ENCODE measurements around the gene MED28.

MED28 gene

GRCh38 chr4:17616283-17616682, 1.8 kb downstream of the MED28 start:
- Histone ChIP-seq H3K9me2 (replicated peaks; ENCODE audit: low read depth, low read length) (no peaks in the 10 kb centered on the region), H3K9ac (ENCODE audit: low read depth, low read length, poor library complexity, severe bottlenecking) (peak overlapping the region; percentile 69), H3K36me3 (ENCODE audit: insufficient read depth, low read length) (peaks cover 17% of the 10 kb centered on the region), H2AFZ (ENCODE audit: low read length) (no peak overlapping the region), H3K27me3 (ENCODE audit: insufficient read depth, low read length, poor library complexity, severe bottlenecking) (no peaks in the 10 kb centered on the region), H4K20me1 (ENCODE audit: insufficient read depth, low read length, poor library complexity, severe bottlenecking) (peaks cover 57% of the 10 kb centered on the region), H3K4me1 (ENCODE audit: insufficient read depth, low read length, poor library complexity, severe bottlenecking) (peaks cover 46% of the 10 kb centered on the region), H3K9me3 (ENCODE audit: insufficient read depth, low read depth, low read length) (no peaks in the 10 kb centered on the region), H3K4me3 (ENCODE audit: low read length, poor library complexity, severe bottlenecking) (peak overlapping the region; percentile 92), H3F3A (ENCODE audit: low read depth) (no peaks in the 10 kb centered on the region), H3K4me2 (ENCODE audit: low read depth, low read length, poor library complexity, severe bottlenecking) (peak overlapping the region; percentile 94), H3K79me2 (ENCODE audit: insufficient read depth, low read length) (peaks cover 74% of the 10 kb centered on the region)
- TF ChIP-seq EZH2phosphoT487 (IDR thresholded peaks at IDR 0.05; ENCODE audit: borderline replicate concordance) (no peak), CTCF (conservative IDR thresholded peaks at IDR 0.05; ENCODE audit: low read length) (no peak)

GRCh38 chr4:17618926-17619325, 4.5 kb downstream of the MED28 start:
- Histone ChIP-seq H4K20me1 (ENCODE audit: insufficient read depth, low read length, poor library complexity, severe bottlenecking) (peaks cover 61% of the 10 kb centered on the region), H3K4me3 (ENCODE audit: low read length, poor library complexity, severe bottlenecking) (peak overlapping the region; percentile 92), H2AFZ (ENCODE audit: low read length) (no peak overlapping the region), H3K9me3 (ENCODE audit: insufficient read depth, low read depth, low read length) (no peaks in the 10 kb centered on the region), H3K27me3 (ENCODE audit: insufficient read depth, low read length, poor library complexity, severe bottlenecking) (no peaks in the 10 kb centered on the region), H3K9me2 (replicated peaks; ENCODE audit: low read depth, low read length) (no peaks in the 10 kb centered on the region), H3K4me2 (ENCODE audit: low read depth, low read length, poor library complexity, severe bottlenecking) (peak overlapping the region; percentile 94), H3K9ac (ENCODE audit: low read depth, low read length, poor library complexity, severe bottlenecking) (peak overlapping the region; percentile 67), H3K4me1 (ENCODE audit: insufficient read depth, low read length, poor library complexity, severe bottlenecking) (peaks cover 44% of the 10 kb centered on the region), H3K79me2 (ENCODE audit: insufficient read depth, low read length) (peaks cover 94% of the 10 kb centered on the region), H3F3A (ENCODE audit: low read depth) (no peaks in the 10 kb centered on the region), H3K36me3 (ENCODE audit: insufficient read depth, low read length) (peaks cover 43% of the 10 kb centered on the region)
- TF ChIP-seq CTCF (conservative IDR thresholded peaks at IDR 0.05; ENCODE audit: low read length) (no peak), EZH2phosphoT487 (IDR thresholded peaks at IDR 0.05; ENCODE audit: borderline replicate concordance) (no peak)

GRCh38 chr4:17619416-17620105, 5.1 kb downstream of the MED28 start:
- Histone ChIP-seq H3K4me2 (ENCODE audit: low read depth, low read length, poor library complexity, severe bottlenecking) (peak overlapping the region; percentile 94), H3K36me3 (ENCODE audit: insufficient read depth, low read length) (peaks cover 50% of the 10 kb centered on the region), H3F3A (ENCODE audit: low read depth) (no peaks in the 10 kb centered on the region), H3K9me3 (ENCODE audit: insufficient read depth, low read depth, low read length) (no peaks in the 10 kb centered on the region), H3K9ac (ENCODE audit: low read depth, low read length, poor library complexity, severe bottlenecking) (peak overlapping the region; percentile 67), H3K4me1 (ENCODE audit: insufficient read depth, low read length, poor library complexity, severe bottlenecking) (peaks cover 41% of the 10 kb centered on the region), H2AFZ (ENCODE audit: low read length) (no peak overlapping the region), H3K4me3 (ENCODE audit: low read length, poor library complexity, severe bottlenecking) (peak overlapping the region; percentile 92), H3K9me2 (replicated peaks; ENCODE audit: low read depth, low read length) (no peaks in the 10 kb centered on the region), H4K20me1 (ENCODE audit: insufficient read depth, low read length, poor library complexity, severe bottlenecking) (peaks cover 65% of the 10 kb centered on the region), H3K27me3 (ENCODE audit: insufficient read depth, low read length, poor library complexity, severe bottlenecking) (no peaks in the 10 kb centered on the region), H3K79me2 (ENCODE audit: insufficient read depth, low read length) (peaks cover 95% of the 10 kb centered on the region)
- TF ChIP-seq CTCF (conservative IDR thresholded peaks at IDR 0.05; ENCODE audit: low read length): no peak
- no peak for TF ChIP-seq EZH2phosphoT487 (IDR thresholded peaks at IDR 0.05; ENCODE audit: borderline replicate concordance)
